Measurements from ENCODE around the gene FOXO1.

Gene FOXO1

DNA sequence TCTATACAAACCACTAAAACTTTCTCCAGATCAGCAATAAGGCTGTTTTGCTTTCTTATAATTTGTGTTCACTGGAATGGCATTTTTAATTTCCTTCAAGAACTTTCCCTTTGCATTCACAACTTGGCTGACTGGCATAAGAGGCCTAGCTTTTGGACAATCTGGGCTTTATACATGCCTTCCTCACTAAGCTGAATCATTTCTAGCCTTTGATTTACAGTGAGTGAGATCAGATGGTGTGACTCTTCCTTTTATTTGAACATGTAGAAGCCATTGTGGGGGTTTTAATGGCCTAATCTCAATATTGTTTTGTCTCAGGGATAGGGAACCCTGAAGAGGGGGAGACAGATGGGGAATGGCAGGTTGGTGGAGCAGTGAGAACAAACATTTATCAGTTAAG lies 82.7 kb downstream of the FOXO1 start:
- no peak overlapping the region for H3K4me3 ChIP-seq (replicated peaks; ENCODE audit: low read depth, low read length)
- TF ChIP-seq, protein P1, sequence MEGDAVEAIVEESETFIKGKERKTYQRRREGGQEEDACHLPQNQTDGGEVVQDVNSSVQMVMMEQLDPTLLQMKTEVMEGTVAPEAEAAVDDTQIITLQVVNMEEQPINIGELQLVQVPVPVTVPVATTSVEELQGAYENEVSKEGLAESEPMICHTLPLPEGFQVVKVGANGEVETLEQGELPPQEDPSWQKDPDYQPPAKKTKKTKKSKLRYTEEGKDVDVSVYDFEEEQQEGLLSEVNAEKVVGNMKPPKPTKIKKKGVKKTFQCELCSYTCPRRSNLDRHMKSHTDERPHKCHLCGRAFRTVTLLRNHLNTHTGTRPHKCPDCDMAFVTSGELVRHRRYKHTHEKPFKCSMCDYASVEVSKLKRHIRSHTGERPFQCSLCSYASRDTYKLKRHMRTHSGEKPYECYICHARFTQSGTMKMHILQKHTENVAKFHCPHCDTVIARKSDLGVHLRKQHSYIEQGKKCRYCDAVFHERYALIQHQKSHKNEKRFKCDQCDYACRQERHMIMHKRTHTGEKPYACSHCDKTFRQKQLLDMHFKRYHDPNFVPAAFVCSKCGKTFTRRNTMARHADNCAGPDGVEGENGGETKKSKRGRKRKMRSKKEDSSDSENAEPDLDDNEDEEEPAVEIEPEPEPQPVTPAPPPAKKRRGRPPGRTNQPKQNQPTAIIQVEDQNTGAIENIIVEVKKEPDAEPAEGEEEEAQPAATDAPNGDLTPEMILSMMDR (IDR thresholded peaks at IDR 0.05; ENCODE audit: low read length, missing control alignments): no peak
- DNase-seq (ENCODE audit: low read depth): no peak

GRCh38 chr13:40582531-40582930 lies 83.9 kb downstream of the FOXO1 start:
- no peak for DNase-seq (ENCODE audit: low read depth)

DNA sequence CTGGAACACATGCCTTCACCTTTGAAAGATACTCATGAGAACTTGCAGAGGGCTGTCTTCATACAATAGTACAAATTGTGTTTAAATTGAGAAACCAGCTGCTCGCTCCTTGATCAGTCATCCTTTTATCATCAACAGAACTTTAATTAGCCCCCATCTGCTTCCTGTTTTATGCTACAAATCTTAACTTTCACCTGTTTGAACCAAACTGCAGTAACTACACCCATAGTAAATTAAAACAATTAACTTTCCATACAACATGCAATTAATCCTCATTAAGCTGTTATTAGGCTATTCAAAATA lies 85.2 kb downstream of the FOXO1 start:
- TF ChIP-seq, protein P1 (IDR thresholded peaks at IDR 0.05; ENCODE audit: low read length, missing control alignments): no peak
- DNase-seq (ENCODE audit: low read depth): no peak
- H3K4me3 ChIP-seq (replicated peaks; ENCODE audit: low read depth, low read length): no peak overlapping the region

More at GRCh38 chr13:40582531-40582930, 83.9 kb downstream of the FOXO1 start:
- no peak overlapping the region for H3K4me3 ChIP-seq (replicated peaks; ENCODE audit: low read depth, low read length)
- TF ChIP-seq, protein P1 (IDR thresholded peaks at IDR 0.05; ENCODE audit: low read length, missing control alignments): no peak

DNA sequence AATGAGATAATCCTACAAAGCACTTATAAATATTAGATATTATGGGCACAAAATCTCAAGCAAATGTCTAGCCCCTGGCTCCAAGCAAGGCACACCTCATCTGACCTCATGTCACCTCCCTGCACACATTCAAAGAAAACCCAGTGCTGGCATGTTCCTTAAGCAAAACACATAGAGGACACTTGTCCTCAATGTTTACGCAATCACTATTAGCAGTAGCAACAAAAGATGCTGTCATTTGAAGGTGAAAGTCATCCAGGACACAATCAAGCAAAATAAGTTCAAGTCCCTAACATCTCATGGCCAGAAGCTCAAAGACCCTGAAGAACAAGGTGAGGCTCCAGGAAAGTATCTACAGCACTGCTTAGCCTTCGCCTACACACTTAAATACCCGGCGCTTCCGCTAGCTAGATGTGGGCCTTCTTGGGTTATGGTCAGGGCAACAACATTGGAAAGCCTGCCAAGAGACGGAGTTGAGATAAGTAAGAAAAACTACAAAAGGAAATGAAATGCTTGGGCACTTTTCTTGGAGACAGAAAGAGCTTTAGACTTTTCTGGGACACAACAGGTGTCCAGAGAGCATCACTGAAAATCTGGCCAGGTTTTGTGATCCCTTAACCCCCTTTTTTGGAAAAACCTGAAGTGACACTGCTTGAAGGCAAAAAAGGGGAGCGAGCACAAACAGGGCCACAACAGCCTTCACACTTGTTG lies 85.7 kb downstream of the FOXO1 start:
- no peak for DNase-seq (ENCODE audit: low read depth)
- TF ChIP-seq, protein P1 (IDR thresholded peaks at IDR 0.05; ENCODE audit: low read length, missing control alignments): no peak
- no peak overlapping the region for H3K4me3 ChIP-seq (replicated peaks; ENCODE audit: low read depth, low read length)

GRCh38 chr13:40579535-40579934 lies 86.9 kb downstream of the FOXO1 start:
- TF ChIP-seq, protein P1 (IDR thresholded peaks at IDR 0.05; ENCODE audit: low read length, missing control alignments): no peak
- DNase-seq (ENCODE audit: low read depth): no peak
- no peak overlapping the region for H3K4me3 ChIP-seq (replicated peaks; ENCODE audit: low read depth, low read length)

GRCh38 chr13:40578055-40578454 lies 88.4 kb downstream of the FOXO1 start:
- TF ChIP-seq, protein P1 (IDR thresholded peaks at IDR 0.05; ENCODE audit: low read length, missing control alignments): no peak
- no peak for DNase-seq (ENCODE audit: low read depth)
- no peak overlapping the region for H3K4me3 ChIP-seq (replicated peaks; ENCODE audit: low read depth, low read length)

- no peak overlapping the region for H3K4me3 ChIP-seq (replicated peaks; ENCODE audit: low read depth, low read length)
- TF ChIP-seq, protein P1 (IDR thresholded peaks at IDR 0.05; ENCODE audit: low read length, missing control alignments): no peak
These were observed 90.1 kb downstream of the FOXO1 start for GRCh38 chr13:40576369-40576768.

More at GRCh38 chr13:40576369-40576768, 90.1 kb downstream of the FOXO1 start:
- no peak for DNase-seq (ENCODE audit: low read depth)
